COLO829 (cell line): ENCODE measurements around the gene PERM1.
A peak's percentile ranks its signal among the peaks of the same experiment; 100 is the strongest.
"Not testable (repeated sequence)": the region's sequence is repeated elsewhere in the genome, so short reads cannot be mapped to it uniquely, and the experiment has no call there.

Experiments
- DNase-seq: peaks from one replicate; pipeline ENCODE4 v3.0.0; 2012; ENCODE audit warnings: low spot score

Gene PERM1

DNA sequence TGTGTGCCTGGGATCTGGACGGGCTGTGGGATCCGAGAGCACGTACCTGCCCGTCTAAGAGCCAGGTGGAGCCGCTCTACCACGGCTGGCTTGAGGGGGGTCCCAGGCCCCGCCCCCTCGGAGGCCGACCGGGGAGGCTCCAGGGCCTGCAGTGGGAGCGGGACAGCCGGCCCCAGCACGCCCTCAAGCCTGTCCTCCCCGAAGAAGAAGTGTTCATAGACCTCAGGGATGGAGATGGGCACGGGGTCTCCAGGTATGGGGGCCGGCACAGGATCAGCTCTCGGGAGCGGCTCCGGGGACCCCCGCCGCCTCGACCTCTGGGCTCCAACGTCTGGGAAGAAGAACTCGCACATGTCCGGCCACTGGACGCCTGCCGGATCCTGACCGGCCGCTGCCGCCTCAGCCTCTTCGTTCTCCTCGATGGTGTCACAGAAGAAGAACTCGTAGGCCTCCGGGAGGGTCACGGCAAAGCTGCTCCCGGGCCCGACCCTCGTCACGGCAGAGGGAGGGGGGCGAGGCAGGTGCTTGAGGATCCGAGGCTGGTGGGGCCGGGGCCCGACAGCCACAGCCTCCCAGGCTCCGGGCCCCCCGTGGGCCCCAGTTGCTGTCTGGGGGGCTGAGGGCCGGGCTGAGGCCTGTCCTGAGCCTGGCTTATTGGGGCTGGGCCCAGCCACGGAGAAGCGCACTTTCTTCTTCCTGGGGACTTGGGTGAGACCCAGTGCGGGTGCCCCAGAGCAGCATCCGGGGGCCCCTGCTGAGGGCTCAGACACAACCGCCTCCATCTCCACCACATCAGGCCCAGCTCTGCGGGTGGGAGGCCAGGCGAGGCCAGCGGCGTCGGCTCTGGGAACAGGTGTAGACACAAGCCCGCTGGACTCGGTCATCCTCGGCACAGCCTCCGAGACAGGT, 2.8 kb downstream of the PERM1 start:
- DNase-seq, result no peak

DNA sequence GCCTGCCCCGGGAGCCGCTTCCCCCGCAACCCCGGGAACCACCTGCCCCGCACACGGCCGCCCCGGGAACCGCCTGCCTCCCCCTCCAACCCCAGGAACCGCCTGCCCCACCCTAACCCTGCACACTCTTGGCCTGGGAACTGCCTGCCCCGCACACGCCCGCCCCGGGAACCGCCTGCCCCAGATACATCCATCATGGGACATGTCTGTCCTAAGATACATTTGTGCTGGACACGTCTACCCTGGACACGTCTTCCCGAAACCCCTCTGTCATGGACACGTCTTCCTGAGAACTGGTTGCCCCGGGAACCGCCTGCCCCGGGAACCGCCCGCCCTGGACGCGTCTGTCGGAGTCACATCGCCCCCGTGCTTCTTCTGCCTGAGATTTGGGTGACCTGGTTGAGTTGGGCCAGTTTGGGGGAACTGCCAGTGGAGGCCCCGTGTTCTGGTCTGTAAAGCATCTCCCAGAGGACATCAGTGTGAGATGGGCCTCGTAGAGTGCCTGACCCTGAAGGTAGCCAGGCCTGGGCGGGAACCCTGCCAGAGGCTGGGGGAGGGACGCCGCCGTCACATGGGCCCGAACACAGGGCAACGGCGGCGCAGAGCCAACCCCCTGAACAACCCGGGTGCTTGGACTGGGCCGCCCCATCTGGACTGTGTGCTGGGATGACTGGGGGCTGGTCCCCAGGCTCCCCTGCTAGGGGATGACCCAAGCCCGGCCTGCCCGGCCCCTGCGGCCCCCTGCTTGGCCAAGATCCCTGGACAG, 3.6 kb downstream of the PERM1 start:
- no peak for DNase-seq

DNA sequence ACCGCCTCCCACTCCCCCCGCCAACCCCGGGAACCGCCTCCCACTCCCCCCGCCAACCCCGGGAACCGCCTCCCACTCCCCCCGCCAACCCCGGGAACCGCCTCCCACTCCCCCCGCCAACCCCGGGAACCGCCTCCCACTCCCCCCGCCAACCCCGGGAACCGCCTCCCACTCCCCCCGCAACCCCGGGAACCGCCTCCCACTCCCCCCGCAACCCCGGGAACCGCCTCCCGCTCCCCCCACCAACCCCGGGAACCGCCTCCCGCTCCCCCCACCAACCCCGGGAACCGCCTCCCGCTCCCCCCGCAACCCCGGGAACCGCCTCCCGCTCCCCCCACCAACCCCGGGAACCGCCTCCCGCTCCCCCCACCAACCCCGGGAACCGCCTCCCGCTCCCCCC, 5.1 kb downstream of the PERM1 start:
- not testable (repeated sequence) for DNase-seq

- DNase-seq, result no peak
These were observed 5.8 kb downstream of the PERM1 start for GRCh38 chr1:975896-976683.

DNA sequence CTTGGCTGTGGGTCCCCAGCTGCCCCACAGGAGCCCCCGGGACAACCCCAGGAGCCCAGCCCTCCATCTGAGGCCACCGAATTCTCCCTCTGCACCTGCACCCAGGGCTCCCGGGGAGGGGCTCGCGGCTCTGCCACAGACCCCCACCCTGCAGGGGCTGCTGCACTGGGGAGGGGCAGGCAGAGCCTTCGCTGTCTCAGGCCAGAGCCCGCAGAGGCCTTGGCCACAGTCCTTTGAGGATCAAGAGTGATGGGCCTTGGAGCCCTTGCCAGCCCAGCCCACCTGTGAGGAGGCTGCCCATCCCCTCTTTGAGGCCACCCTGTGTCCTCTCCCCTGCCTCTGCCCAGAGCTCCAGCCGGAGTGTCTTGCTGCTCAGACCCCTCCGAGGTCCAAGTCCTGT, 6.5 kb downstream of the PERM1 start:
- DNase-seq, result no peak

DNA sequence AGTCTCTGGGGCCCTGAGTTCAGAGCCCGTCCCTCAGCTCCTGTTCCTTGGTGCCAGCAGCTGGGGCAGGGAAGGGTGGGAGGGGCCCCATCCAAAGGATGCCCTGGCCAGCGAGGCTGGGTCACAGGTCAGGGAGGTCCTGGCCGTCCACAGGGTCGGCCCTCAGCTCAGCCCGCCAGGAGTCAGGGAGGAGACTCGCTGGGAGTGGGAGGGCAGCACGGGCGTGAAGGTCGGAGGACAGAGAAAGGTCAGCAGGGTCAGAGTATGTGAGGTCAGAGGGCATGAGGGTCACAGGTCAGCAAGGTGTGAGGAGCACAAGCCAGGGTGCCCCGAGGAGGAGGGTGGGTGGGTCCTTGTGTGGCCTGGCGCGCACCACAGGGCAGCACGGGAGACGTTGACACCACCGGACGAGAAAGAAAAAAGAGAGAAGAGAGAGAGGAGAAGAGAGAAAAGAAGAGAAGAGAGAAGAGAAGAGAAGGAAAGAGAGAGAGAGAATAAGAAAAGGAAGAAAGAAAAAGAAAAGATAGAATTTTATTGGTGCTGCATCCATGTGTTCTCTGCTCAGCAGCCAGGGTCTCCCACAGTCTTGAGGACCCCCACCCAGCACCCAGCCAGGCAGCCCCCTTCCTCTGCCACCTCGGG, 7.1 kb downstream of the PERM1 start:
- no peak for DNase-seq

- DNase-seq, result no peak
These were observed 7.6 kb downstream of the PERM1 start for GRCh38 chr1:974293-974640.

GRCh38 chr1:973459-974292, 8.2 kb downstream of the PERM1 start:
- DNase-seq, result no peak

GRCh38 chr1:972726-973458, 9.0 kb downstream of the PERM1 start:
- no peak for DNase-seq

DNA sequence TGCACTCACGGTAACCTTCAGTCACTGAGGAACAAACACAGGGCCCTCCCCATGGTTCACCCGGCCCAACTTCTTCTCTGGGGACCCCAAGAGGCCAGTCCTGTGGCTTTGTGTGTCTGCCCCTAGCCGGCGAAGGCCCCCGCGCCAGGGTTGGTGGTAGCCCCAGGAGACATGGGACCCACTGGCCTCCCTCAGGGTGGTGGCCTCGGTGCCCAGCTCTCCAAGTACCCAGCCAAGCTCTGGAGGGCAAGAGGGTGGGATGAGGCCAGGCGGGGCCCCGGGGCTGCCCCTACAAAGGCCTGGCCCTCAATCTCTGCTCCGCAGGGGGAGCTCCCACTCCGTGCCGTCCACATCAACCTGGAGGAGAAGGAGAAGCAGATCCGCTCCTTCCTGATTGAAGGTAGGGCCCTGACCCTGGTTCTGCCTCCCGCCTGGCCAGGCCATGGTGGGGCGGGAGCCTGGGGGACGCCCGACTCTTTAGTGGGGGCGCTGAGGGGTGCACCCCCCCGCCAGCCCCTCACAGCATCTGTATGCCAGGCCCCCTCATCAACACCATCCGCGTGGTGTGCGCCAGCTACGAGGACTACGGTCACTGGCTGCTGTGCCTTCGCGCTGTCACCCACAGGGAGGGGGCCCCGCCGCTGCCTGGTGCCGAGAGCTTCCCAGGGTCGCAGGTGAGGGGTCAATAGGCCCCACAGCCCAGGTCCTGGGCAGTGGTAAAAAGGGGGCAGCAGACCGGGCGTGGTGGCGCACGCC, 10.0 kb downstream of the PERM1 start:
- no peak for DNase-seq

- no peak for DNase-seq
These were observed 10.7 kb downstream of the PERM1 start for GRCh38 chr1:970973-971730.

DNA sequence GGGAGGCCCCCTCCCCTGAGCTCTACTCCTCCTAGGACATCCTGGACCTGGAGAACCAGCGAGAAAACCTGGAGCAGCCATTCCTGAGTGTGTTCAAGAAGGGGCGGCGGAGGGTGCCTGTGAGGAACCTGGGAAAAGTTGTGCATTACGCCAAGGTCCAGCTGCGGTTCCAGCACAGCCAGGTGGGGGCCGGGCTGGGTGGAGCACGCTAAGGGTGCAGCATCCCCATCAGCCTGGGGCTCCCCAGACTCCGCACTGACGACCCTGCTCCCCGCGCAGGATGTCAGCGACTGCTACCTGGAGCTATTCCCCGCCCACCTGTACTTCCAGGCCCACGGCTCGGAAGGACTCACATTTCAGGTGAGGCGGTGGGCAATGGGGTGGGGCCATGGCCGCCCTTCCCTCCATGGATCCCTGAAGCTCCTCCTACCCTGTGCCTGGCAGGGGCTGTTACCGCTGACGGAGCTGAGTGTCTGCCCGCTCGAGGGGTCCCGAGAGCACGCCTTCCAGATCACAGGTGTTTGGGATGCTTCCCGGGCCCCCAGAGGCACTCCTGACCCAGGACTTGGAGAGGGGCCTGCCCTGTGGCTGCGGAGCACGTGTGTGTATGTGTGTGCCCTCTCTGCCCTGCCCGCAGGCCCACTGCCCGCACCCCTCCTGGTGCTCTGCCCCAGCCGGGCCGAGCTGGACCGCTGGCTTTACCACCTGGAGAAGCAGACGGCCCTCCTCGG, 11.5 kb downstream of the PERM1 start:
- DNase-seq, result no peak

GRCh38 chr1:969260-969855, 12.5 kb downstream of the PERM1 start:
- DNase-seq, result no peak

GRCh38 chr1:967466-968343, 14.2 kb downstream of the PERM1 start:
- DNase-seq, result no peak

- DNase-seq, result peak; percentile 48
These were observed 15.1 kb downstream of the PERM1 start for GRCh38 chr1:966704-967300.

- no peak for DNase-seq
These were observed 15.7 kb downstream of the PERM1 start, which contains the start of gene PLEKHN1 for GRCh38 chr1:966135-966703. PLEKHN1 (plus strand) TSS chr1:966482; CDS start chr1:966532, 50 bp downstream.
